HFF-Myc (cell line): ENCODE measurements around the gene PLN.
A peak's percentile ranks its signal among the peaks of the same experiment; 100 is the strongest.

Experiments used
- DNase-seq: peaks from one replicate; pipeline ENCODE4 v3.0.0-alpha.2; 2011; ENCODE audit warnings: low read depth; ENCODE audit errors: extremely low read depth
- H3K4me3 ChIP-seq: replicated peaks from 2 replicates; pipeline ENCODE4 v1.5.1; 2011; ENCODE audit warnings: low read depth, mild to moderate bottlenecking, control low read depth, low read length
- TF ChIP-seq, protein P1 (sequence below): IDR thresholded peaks from 2 replicates; pipeline ENCODE4 v1.5.1; 2012; ENCODE audit warnings: mild to moderate bottlenecking, low read depth, low read length, control low read depth; ENCODE audit errors: missing control alignments

The PLN gene

GRCh38 chr6:118574051-118574865 is 26.2 kb downstream of the PLN start:
- TF ChIP-seq, protein P1, sequence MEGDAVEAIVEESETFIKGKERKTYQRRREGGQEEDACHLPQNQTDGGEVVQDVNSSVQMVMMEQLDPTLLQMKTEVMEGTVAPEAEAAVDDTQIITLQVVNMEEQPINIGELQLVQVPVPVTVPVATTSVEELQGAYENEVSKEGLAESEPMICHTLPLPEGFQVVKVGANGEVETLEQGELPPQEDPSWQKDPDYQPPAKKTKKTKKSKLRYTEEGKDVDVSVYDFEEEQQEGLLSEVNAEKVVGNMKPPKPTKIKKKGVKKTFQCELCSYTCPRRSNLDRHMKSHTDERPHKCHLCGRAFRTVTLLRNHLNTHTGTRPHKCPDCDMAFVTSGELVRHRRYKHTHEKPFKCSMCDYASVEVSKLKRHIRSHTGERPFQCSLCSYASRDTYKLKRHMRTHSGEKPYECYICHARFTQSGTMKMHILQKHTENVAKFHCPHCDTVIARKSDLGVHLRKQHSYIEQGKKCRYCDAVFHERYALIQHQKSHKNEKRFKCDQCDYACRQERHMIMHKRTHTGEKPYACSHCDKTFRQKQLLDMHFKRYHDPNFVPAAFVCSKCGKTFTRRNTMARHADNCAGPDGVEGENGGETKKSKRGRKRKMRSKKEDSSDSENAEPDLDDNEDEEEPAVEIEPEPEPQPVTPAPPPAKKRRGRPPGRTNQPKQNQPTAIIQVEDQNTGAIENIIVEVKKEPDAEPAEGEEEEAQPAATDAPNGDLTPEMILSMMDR = no peak
- H3K4me3 ChIP-seq = no peak overlapping the region
- DNase-seq = peak; percentile 77

- no peak overlapping the region for H3K4me3 ChIP-seq
- DNase-seq = no peak
- TF ChIP-seq, protein P1 = no peak
Observed at GRCh38 chr6:118577972-118578371, 29.9 kb downstream of the PLN start.

GRCh38 chr6:118578617-118579016 is 30.5 kb downstream of the PLN start:
- no peak overlapping the region for H3K4me3 ChIP-seq
- DNase-seq = no peak
- TF ChIP-seq, protein P1 = no peak

- no peak overlapping the region for H3K4me3 ChIP-seq
- no peak for DNase-seq
- TF ChIP-seq, protein P1 = no peak
Observed at GRCh38 chr6:118579786-118580185, 31.7 kb downstream of the PLN start.

DNA sequence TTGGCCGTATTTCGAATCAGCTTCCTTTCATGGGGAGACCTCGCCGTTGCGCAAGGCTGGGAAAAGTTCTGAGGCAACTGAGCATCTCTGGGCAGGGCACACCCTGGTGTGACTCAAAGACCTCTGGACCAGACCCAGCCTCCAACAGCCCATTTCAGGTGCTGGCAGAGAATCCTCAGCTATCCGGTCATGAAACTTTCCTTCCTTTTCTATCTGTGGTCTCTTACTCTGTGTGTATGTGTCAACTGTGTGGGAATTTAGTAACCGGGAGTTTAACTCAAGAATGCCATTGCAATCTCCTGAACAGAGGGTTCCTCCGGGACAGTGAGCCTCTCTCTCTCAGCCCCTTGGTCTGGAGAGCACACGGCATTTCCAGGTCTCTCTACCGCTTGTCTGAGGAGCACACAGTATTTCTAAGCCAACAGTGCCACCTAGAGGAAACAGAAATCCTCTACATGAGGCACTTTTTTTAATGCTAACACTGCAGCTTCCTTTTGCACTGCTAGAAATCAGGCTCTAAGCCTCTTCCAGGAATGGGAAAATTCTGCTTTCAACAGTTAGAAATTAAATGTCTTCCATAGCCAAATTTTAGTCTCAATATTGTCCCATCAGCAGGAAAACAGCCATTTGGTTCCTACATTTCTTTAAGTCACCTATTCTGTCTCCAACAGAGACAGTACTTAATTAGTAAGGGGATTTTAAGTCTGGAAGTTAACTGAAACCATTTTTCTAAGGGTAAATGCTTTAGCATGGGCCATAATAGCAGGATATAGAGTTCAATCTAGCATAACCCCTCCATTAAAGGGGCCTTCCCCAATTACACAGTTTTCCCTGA is 32.7 kb downstream of the PLN start:
- DNase-seq = peak; percentile 67
- no peak overlapping the region for H3K4me3 ChIP-seq
- TF ChIP-seq, protein P1 = peak; percentile 53

- DNase-seq = no peak
- H3K4me3 ChIP-seq = no peak overlapping the region
- TF ChIP-seq, protein P1 = no peak
Observed at GRCh38 chr6:118581489-118581959, 33.4 kb downstream of the PLN start.
